GM12878 (cell line): ENCODE data around the gene JAG2. TPM values are rescaled to one million over a fixed set of nuclear protein-coding genes. Genes with fewer than 3 reads are reported as not detected.

ENCODE experiments used
- ATAC-seq: fragments of 200-7000 bp; cut with Tn5 transposase; 3 replicates; pipeline ENCODE4 v1.9.1; 2020; ENCODE audit warnings: mild to moderate bottlenecking, moderate library complexity
- BruUV-seq: library from RNA; stranded (reverse); fragments of 400-500 nt; replicated peaks from 2 replicates; lab custom pipeline; 2021; lab: Mats Ljungman, UMichigan
- CTCF ChIA-PET: fragments of 300-600 bp; sonication (Branson Sonifier 250); formaldehyde crosslinking; extraction: SDS; loops from one replicate; lab custom pipeline; 2021; ENCODE audit warnings: inconsistent platforms; lab: Yijun Ruan, JAX
- POLR2A ChIA-PET: fragments of 350-600 bp; formaldehyde crosslinking; extraction: SDS; loops from one replicate; lab custom pipeline; 2021; ENCODE audit warnings: inconsistent platforms; lab: Charles Lee
- RAD21 ChIA-PET: fragments of 300-600 bp; sonication (Branson Sonifier 250); formaldehyde crosslinking; loops from one replicate; lab custom pipeline; 2023; ENCODE audit warnings: antibody characterized with exemption; ENCODE audit not compliant: unreplicated experiment; lab: Charles Lee
- SMC1A ChIA-PET: fragments of 300-600 bp; sonication (Branson Sonifier 250); formaldehyde crosslinking; loops from one replicate; lab custom pipeline; 2023; ENCODE audit not compliant: unreplicated experiment, uncharacterized antibody; lab: Charles Lee
- DNase-seq: peaks from one replicate; pipeline ENCODE4 v3.0.0-alpha.2; 2011; ENCODE audit warnings: low read depth, low spot score
- FAIRE-seq: peaks from 3 replicates; lab custom pipeline; 2011; peaks lifted over from hg19 to GRCh38; lab: Jason Lieb, UNC
- H2AFZ ChIP-seq: 2 replicates; pipeline ENCODE4 v1.6.0; 2011; ENCODE audit warnings: low read depth, low read length, control low read depth; ENCODE audit not compliant: control insufficient read depth
- H3K27ac ChIP-seq: 2 replicates; pipeline ENCODE4 v1.5.1; 2011; ENCODE audit warnings: control low read depth; ENCODE audit not compliant: control insufficient read depth, insufficient read depth
- H3K27me3 ChIP-seq, 2 experiments: replicated peaks in 1 of 2; 2 replicates each; pipeline versions ENCODE4 v1.6.0 to v1.6.1; 2011; ENCODE audit warnings: low read length in 1 of 2; ENCODE audit not compliant: control insufficient read depth in 2 of 2, insufficient read depth in 2 of 2
- H3K36me3 ChIP-seq, 2 experiments: 2 replicates each; pipeline ENCODE4 v1.5.1; 2011; ENCODE audit warnings: low read length in 1 of 2; ENCODE audit not compliant: control insufficient read depth in 2 of 2, insufficient read depth in 2 of 2
- H3K4me1 ChIP-seq: 2 replicates; pipeline ENCODE4 v1.6.1; 2011; ENCODE audit warnings: mild to moderate bottlenecking, low read length, moderate library complexity, mixed read lengths; ENCODE audit not compliant: control insufficient read depth, insufficient read depth
- H3K4me2 ChIP-seq: 2 replicates; pipeline ENCODE4 v1.6.0; 2011; ENCODE audit warnings: control low read depth; ENCODE audit not compliant: control insufficient read depth, insufficient read depth
- H3K4me3 ChIP-seq: fragments of 200-600 bp; sonication (generic); 2 replicates; pipeline ENCODE4 v1.5.1; 2016
- H3K79me2 ChIP-seq: 2 replicates; pipeline ENCODE4 v1.6.0; 2011; ENCODE audit warnings: low read length; ENCODE audit not compliant: control insufficient read depth, insufficient read depth
- H3K9ac ChIP-seq: 2 replicates; pipeline ENCODE4 v1.8.0; 2011; ENCODE audit warnings: low read length, control low read depth, mixed read lengths; ENCODE audit not compliant: control insufficient read depth, insufficient read depth
- H3K9me3 ChIP-seq: replicated peaks from 3 replicates; pipeline ENCODE4 v1.5.1; 2011; ENCODE audit warnings: mild to moderate bottlenecking, low read length; ENCODE audit not compliant: control insufficient read depth, insufficient read depth
- H4K20me1 ChIP-seq: 2 replicates; pipeline ENCODE4 v1.6.0; 2011; ENCODE audit not compliant: control insufficient read depth, insufficient read depth
- RAD51 ChIP-seq: fragments of 450-650 bp; IDR thresholded peaks from 2 replicates; pipeline ENCODE4 v1.6.1; 2016; ENCODE audit warnings: moderate library complexity, mild to moderate bottlenecking, inconsistent platforms
- TCF3 ChIP-seq: IDR thresholded peaks from 2 replicates; pipeline ENCODE4 v1.6.1; 2012; ENCODE audit warnings: low read depth, mild to moderate bottlenecking, low read length, borderline replicate concordance; ENCODE audit not compliant: insufficient read depth
- WGBS: methylation state at CpG from one replicate; pipeline ENCODE4 v1.1.6; 2016; ENCODE audit warnings: low lambda C conversion rate; ENCODE audit not compliant: insufficient replicate concordance, insufficient coverage; ENCODE audit errors: missing lambda C conversion rate; 5-methylcytosine and 5-hydroxymethylcytosine counted together
- in situ Hi-C: fragments of 300-500 bp; cut with MboI; formaldehyde crosslinking; loops from 9 replicates; pipeline ENCODE4 v1.14.3; 2018; ENCODE audit warnings: mixed read lengths
- intact Hi-C: fragments of 100-400 bp; cut with micrococcal nuclease; formaldehyde crosslinking; loops from one replicate; pipeline ENCODE4 v1.14.2; 2022; ENCODE audit not compliant: unreplicated experiment
- polyA plus RNA-seq, 11 experiments: library from polyadenylated mRNA; depleted of rRNA in 4 of 11; unstranded in 6 of 11; stranded (reverse) in 5 of 11; fragments of >200 nt; fragmentation: Nextera tagmentation in 4 of 11; fragmentation: Illumina TruSeq in 1 of 11; extraction: Ambion mirVana in 4 of 11; extraction: Trizol in 1 of 11; gene quantifications; 1 replicate in 1 of 11; 2 replicates in 10 of 11; pipeline versions ENCODE4 v1.2.1 to v1.2.3, GENCODE V29; 2011 to 2016; ENCODE audit warnings: inconsistent platforms in 2 of 11, missing spikeins in 2 of 11, low read depth in 1 of 11
- total RNA-seq, 4 experiments: library from RNA; depleted of rRNA in 3 of 4; stranded (reverse); fragments of >200 nt in 3 of 4; fragmentation: Illumina TruSeq in 1 of 4; extraction: Trizol in 1 of 4; gene quantifications; 2 replicates each; pipeline versions ENCODE4 v1.2.1 to v1.2.3, GENCODE V29; 2013 to 2021
- TF ChIP-seq, protein P1 (sequence below): fragments of 150-350 bp; IDR thresholded peaks from 2 replicates; pipeline ENCODE4 v1.6.1; 2016; ENCODE audit warnings: low read depth, low read length
- TF ChIP-seq, protein P2 (sequence below): IDR thresholded peaks from 2 replicates; pipeline ENCODE4 v1.6.1; 2012; ENCODE audit warnings: mild to moderate bottlenecking, low read depth, low read length

Gene JAG2
- total and polyA plus RNA-seq, 10 of the 15 experiments (the other 5 are each of a cell fraction or from before 2014, with no cell fraction given), result 0.04 to 0.14 (median 0.06) TPM; not detected in 5

DNA sequence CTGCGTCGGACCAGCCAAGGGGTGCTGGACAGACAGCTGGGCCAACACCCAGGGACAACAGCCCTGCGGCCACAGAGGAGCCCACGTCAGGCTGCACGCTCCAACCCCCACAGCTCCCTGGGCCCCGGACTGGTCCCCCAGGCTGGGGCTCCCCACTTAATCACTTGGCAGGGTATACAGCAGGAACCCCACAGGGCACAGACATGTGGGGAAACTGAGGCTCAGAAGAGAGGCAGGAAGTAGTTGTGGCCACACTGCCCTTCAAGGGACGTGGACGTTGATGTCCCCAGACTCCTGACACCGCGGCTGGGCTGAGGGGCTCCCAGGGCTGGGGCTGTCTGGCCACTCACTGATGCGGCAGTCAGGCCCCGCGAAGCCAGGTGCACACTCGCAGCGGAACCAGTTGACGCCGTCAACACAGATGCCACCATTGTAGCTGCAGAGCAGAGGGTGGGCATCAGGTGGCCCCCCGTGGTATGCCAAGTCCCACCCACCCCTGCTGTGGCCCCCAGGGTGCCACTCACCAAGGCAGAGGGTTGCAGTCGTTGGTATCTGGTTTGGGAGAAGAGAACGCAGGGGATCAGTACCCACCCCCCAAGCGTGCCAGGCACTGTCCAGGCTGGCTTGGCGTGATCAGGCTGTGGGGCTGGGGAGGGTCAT, 21.5 kb downstream of the JAG2 start:
- SMC1A ChIA-PET, result no interaction called here
- H3K4me1 ChIP-seq, result no peaks in the 10 kb centered on the region
- H4K20me1 ChIP-seq, result no peaks in the 10 kb centered on the region
- ATAC-seq (no peak), FAIRE-seq (no peak)
- no peak overlapping the region for H3K27ac ChIP-seq
- H3K9ac ChIP-seq, result no peak overlapping the region
- TF ChIP-seq, protein P1, sequence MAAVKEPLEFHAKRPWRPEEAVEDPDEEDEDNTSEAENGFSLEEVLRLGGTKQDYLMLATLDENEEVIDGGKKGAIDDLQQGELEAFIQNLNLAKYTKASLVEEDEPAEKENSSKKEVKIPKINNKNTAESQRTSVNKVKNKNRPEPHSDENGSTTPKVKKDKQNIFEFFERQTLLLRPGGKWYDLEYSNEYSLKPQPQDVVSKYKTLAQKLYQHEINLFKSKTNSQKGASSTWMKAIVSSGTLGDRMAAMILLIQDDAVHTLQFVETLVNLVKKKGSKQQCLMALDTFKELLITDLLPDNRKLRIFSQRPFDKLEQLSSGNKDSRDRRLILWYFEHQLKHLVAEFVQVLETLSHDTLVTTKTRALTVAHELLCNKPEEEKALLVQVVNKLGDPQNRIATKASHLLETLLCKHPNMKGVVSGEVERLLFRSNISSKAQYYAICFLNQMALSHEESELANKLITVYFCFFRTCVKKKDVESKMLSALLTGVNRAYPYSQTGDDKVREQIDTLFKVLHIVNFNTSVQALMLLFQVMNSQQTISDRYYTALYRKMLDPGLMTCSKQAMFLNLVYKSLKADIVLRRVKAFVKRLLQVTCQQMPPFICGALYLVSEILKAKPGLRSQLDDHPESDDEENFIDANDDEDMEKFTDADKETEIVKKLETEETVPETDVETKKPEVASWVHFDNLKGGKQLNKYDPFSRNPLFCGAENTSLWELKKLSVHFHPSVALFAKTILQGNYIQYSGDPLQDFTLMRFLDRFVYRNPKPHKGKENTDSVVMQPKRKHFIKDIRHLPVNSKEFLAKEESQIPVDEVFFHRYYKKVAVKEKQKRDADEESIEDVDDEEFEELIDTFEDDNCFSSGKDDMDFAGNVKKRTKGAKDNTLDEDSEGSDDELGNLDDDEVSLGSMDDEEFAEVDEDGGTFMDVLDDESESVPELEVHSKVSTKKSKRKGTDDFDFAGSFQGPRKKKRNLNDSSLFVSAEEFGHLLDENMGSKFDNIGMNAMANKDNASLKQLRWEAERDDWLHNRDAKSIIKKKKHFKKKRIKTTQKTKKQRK, result no peak
- TF ChIP-seq TCF3 (no peak), RAD51 (no peak)
- TF ChIP-seq, protein P2, sequence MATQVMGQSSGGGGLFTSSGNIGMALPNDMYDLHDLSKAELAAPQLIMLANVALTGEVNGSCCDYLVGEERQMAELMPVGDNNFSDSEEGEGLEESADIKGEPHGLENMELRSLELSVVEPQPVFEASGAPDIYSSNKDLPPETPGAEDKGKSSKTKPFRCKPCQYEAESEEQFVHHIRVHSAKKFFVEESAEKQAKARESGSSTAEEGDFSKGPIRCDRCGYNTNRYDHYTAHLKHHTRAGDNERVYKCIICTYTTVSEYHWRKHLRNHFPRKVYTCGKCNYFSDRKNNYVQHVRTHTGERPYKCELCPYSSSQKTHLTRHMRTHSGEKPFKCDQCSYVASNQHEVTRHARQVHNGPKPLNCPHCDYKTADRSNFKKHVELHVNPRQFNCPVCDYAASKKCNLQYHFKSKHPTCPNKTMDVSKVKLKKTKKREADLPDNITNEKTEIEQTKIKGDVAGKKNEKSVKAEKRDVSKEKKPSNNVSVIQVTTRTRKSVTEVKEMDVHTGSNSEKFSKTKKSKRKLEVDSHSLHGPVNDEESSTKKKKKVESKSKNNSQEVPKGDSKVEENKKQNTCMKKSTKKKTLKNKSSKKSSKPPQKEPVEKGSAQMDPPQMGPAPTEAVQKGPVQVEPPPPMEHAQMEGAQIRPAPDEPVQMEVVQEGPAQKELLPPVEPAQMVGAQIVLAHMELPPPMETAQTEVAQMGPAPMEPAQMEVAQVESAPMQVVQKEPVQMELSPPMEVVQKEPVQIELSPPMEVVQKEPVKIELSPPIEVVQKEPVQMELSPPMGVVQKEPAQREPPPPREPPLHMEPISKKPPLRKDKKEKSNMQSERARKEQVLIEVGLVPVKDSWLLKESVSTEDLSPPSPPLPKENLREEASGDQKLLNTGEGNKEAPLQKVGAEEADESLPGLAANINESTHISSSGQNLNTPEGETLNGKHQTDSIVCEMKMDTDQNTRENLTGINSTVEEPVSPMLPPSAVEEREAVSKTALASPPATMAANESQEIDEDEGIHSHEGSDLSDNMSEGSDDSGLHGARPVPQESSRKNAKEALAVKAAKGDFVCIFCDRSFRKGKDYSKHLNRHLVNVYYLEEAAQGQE, result no peak
- TF ChIP-seq, all 136 proteins: peak for 0
- ChIA-PET POLR2A (no interaction called here), RAD21 (no interaction called here), CTCF (no interaction called here)
- Histone ChIP-seq H3K79me2 (no peaks in the 10 kb centered on the region), H3K27me3 (no peaks in the 10 kb centered on the region), H3K4me3 (no peak overlapping the region), H3K9me3 (no peaks in the 10 kb centered on the region), H3K4me2 (no peak overlapping the region), H3K36me3 (no peaks in the 10 kb centered on the region), H2AFZ (no peak overlapping the region)
- WGBS, result 74% methylated on average over 17 of the region's 22 CpGs
- in situ Hi-C loops (no loop called here), intact Hi-C loops (no loop called here)
- no peak for DNase-seq
- BruUV-seq, result no TSS peak
